Tibial artery (tissue), 4 donors: Measurements from ENCODE around the gene CARD6.
"Not testable (repeated sequence)": the region's sequence is repeated elsewhere in the genome, so short reads cannot be mapped to it uniquely, and the experiment has no call there.

ENCODE experiments used
- DNase-seq, 2 donors: peaks; one replicate each; pipeline ENCODE4 v3.0.0-alpha.2; 2019
- H3K27ac ChIP-seq, 2 donors: fragments of 200-600 bp; sonication (generic) in 1 of 2; 1 replicate in 1 of 2; 2 replicates in 1 of 2; pipeline ENCODE4 v1.5.1; 2018 to 2019; ENCODE audit warnings: mild to moderate bottlenecking in 1 of 2
- H3K27me3 ChIP-seq, 2 donors: fragments of 200-600 bp; sonication (generic) in 1 of 2; one replicate each; pipeline versions ENCODE4 v1.5.1 to v1.6.0; 2016 to 2019
- H3K36me3 ChIP-seq, 3 donors: fragments of 200-600 bp; sonication (generic) in 2 of 3; one replicate each; pipeline ENCODE4 v1.5.1; 2016 to 2019; ENCODE audit warnings: mild to moderate bottlenecking in 2 of 3
- H3K4me1 ChIP-seq, 4 donors: fragments of 200-600 bp; sonication (generic) in 2 of 4; 1 replicate in 3 of 4; 2 replicates in 1 of 4; pipeline ENCODE4 v1.5.1; 2016 to 2019
- H3K4me3 ChIP-seq, 2 donors: fragments of 200-600 bp; sonication (generic) in 1 of 2; 1 replicate in 1 of 2; 2 replicates in 1 of 2; pipeline ENCODE4 v1.5.1; 2018 to 2019; ENCODE audit warnings: mild to moderate bottlenecking in 2 of 2
- H3K9me3 ChIP-seq, 3 donors: fragments of 200-600 bp; sonication (generic) in 1 of 3; one replicate each; pipeline ENCODE4 v1.5.1; 2016 to 2019
- intact Hi-C: fragments of 100-400 bp; cut with DNase I; formaldehyde crosslinking; loops from one replicate; pipeline ENCODE4 v1.15.0; 2023; ENCODE audit warnings: low total_unique reads
- TF ChIP-seq, protein P1 (sequence below), 2 experiments: fragments of 200-600 bp in 1 of 2; fragments of 450-650 bp in 1 of 2; IDR thresholded peaks; one replicate each; pipeline ENCODE4 v1.5.1; 2017 to 2019; ENCODE audit warnings: antibody characterized with exemption in 2 of 2, mild to moderate bottlenecking in 1 of 2, moderate library complexity in 1 of 2

The CARD6 gene, protein sequence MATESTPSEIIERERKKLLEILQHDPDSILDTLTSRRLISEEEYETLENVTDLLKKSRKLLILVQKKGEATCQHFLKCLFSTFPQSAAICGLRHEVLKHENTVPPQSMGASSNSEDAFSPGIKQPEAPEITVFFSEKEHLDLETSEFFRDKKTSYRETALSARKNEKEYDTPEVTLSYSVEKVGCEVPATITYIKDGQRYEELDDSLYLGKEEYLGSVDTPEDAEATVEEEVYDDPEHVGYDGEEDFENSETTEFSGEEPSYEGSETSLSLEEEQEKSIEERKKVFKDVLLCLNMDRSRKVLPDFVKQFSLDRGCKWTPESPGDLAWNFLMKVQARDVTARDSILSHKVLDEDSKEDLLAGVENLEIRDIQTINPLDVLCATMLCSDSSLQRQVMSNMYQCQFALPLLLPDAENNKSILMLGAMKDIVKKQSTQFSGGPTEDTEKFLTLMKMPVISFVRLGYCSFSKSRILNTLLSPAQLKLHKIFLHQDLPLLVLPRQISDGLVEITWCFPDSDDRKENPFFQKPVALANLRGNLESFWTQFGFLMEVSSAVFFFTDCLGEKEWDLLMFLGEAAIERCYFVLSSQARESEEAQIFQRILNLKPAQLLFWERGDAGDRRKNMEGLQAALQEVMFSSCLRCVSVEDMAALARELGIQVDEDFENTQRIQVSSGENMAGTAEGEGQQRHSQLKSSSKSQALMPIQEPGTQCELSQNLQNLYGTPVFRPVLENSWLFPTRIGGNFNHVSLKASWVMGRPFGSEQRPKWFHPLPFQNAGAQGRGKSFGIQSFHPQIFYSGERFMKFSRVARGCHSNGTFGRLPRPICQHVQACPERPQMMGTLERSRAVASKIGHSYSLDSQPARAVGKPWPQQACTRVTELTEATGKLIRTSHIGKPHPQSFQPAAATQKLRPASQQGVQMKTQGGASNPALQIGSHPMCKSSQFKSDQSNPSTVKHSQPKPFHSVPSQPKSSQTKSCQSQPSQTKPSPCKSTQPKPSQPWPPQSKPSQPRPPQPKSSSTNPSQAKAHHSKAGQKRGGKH

DNA sequence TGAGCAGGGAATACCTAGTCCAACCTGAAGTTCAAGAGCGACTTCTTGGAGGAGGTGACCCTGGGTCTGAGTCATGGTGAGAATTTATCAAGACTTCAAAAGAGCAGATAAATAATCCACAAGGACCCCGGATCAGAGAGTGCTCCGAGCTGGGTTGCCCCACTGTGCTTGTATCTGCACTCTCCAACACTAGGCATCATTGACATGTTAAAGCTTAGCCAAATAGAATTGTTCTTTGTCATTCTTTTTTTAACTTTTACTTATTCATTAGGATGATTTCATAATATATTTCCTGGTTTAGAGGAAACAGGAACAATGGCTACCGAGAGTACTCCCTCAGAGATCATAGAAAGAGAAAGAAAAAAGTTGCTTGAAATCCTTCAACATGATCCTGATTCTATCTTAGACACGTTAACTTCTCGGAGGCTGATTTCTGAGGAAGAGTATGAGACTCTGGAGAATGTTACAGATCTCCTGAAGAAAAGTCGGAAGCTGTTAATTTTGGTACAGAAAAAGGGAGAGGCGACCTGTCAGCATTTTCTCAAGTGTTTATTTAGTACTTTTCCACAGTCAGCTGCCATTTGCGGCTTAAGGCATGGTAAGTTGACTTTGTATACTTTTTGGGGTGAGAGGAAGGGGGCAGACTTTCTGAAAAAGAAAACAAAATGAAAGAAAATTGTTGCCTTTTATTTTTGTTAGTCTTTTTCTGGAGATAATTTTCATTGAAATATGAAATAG is at the start of gene CARD6:
Gene CARD6 (plus strand): TSS at position 300 of the 738 bp plus-strand sequence. CDS start 16 bp downstream, at position 316.
- H3K27ac ChIP-seq = peak within 1 kb of the TSS; percentile 42 to 45
- peak within 1 kb of the TSS; percentile 31 to 39 for H3K4me3 ChIP-seq
- DNase-seq = no peak
- no peaks in the 10 kb centered on the region for H3K9me3 ChIP-seq
- peaks cover 0 to under 1% (median 0%) of the 10 kb centered on the region in 4 donors for H3K4me1 ChIP-seq
- TF ChIP-seq, protein P1, sequence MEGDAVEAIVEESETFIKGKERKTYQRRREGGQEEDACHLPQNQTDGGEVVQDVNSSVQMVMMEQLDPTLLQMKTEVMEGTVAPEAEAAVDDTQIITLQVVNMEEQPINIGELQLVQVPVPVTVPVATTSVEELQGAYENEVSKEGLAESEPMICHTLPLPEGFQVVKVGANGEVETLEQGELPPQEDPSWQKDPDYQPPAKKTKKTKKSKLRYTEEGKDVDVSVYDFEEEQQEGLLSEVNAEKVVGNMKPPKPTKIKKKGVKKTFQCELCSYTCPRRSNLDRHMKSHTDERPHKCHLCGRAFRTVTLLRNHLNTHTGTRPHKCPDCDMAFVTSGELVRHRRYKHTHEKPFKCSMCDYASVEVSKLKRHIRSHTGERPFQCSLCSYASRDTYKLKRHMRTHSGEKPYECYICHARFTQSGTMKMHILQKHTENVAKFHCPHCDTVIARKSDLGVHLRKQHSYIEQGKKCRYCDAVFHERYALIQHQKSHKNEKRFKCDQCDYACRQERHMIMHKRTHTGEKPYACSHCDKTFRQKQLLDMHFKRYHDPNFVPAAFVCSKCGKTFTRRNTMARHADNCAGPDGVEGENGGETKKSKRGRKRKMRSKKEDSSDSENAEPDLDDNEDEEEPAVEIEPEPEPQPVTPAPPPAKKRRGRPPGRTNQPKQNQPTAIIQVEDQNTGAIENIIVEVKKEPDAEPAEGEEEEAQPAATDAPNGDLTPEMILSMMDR (IDR thresholded peaks at IDR 0.05) = no peak
- no peaks in the 10 kb centered on the region for H3K36me3 ChIP-seq
- intact Hi-C loops = no loop called here
- H3K27me3 ChIP-seq = peaks cover 0 to 5% of the 10 kb centered on the region in 2 donors

DNA sequence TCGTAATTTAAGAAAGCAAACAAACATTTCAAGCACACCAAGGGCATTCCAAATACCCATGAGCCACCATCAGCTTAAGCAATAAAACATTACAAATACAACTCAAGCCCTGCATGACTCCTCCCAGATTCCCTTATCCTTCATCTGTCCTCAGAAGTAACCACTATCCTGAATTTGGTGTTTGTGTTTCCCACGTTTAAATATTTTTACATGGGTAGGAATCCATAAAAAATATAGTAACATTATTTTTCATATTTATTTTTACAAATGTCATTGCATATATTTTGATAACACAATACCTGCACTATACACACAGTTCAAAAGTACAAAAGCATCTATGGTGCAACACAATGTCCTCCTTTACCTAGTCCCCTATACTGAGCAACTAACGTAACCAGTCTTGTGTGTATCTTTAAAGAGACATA is 49.4 kb upstream of the CARD6 start:
- H3K9me3 ChIP-seq = no peaks in the 10 kb centered on the region
- TF ChIP-seq, protein P1 (IDR thresholded peaks at IDR 0.05) = no peak
- intact Hi-C loops = no loop called here
- H3K27ac ChIP-seq = no peak overlapping the region
- DNase-seq = no peak
- no peaks in the 10 kb centered on the region for H3K27me3 ChIP-seq
- peaks cover 0 to 56% (median 17%) of the 10 kb centered on the region in 4 donors for H3K4me1 ChIP-seq
- no peak overlapping the region for H3K4me3 ChIP-seq
- H3K36me3 ChIP-seq = peaks cover 0 to 7% (median 5%) of the 10 kb centered on the region in 3 donors

DNA sequence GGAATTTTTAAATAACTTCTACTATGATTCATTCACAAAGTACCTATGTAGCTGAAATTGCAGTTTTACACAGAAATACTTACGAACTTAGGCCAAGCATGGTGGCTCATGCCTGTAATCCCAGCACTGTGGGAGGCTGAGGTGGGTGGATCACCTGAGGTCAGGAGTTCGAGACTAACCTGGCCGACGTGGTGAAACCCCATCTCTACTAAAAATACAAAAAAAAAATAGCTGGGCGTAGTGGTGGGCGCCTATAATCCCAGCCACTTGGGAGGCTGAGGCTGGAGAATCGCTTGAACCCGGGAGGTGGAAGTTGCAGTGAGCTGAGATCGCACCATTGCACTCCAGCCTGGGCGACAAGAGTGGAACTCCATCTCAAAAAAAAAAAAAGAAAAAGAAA is 48.5 kb upstream of the CARD6 start:
- H3K4me3 ChIP-seq, DNase-seq, H3K9me3 ChIP-seq, H3K27me3 ChIP-seq, H3K36me3 ChIP-seq, intact Hi-C loops, H3K27ac ChIP-seq: not testable (repeated sequence)
- peaks cover 0 to 56% (median 19%) of the 10 kb centered on the region in 4 donors for H3K4me1 ChIP-seq

DNA sequence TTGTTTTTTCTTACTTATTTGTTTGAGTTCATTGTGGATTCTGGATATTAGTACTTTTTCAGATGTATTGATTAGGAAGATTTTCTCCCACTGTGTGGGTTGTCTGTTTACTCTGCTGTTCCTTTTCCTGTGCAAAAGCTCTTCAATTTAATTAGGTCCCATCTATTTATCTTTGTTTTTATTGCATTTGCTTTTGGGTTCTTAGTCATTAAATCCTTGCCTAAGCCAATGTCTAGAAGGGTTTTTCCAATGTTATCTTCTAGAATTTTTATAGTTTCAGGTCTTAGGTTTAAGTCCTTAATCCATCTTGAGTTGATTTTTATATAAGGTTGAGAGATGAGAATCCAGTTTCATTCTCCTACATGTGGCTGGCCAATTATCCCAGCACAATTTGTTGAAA is 46.8 kb upstream of the CARD6 start:
- peaks cover 0 to 62% (median 23%) of the 10 kb centered on the region in 4 donors for H3K4me1 ChIP-seq
- H3K9me3 ChIP-seq, H3K36me3 ChIP-seq, H3K27ac ChIP-seq, H3K27me3 ChIP-seq, DNase-seq, intact Hi-C loops, H3K4me3 ChIP-seq: not testable (repeated sequence)

DNA sequence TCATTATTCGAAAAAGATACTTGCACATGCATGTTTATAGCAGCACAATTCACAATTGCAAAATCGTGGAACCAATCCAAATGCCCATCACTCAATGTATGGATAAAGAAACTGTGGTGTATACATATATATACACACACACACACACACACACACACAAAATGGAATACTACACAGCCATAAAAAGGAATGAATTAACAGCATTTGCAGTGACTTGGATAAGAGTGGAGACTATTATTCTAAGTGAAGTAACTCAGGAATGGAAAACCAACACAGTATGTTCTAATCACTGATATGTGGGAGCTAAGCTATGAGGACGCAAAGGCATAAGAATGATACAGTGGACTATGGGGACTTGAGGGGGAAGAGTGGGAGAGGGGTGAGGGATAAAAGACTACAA is 46.3 kb upstream of the CARD6 start:
- H3K27me3 ChIP-seq, H3K4me3 ChIP-seq, H3K36me3 ChIP-seq, DNase-seq, intact Hi-C loops, H3K9me3 ChIP-seq, H3K27ac ChIP-seq: not testable (repeated sequence)
- H3K4me1 ChIP-seq = peaks cover 0 to 67% (median 24%) of the 10 kb centered on the region in 4 donors

DNA sequence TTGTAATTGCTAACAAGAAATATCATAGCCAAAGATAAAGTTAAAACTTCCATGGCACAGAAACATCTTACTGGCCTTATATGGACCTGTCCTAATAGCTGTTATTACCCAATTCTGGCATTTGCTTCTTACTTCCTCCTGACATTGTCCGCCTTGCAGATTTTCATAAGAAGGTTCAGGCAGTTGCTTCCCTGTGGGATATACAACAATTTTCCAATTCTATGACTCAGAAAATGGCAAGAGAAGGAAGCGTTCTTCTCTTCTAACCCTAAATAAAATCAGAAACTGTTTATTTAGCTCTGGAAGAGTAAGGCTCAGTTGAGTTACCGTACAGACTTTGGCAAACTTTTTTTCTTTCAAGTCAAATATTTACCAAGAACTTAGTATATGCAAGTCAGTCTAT is 44.7 kb upstream of the CARD6 start:
- TF ChIP-seq, protein P1 (IDR thresholded peaks at IDR 0.05) = no peak
- intact Hi-C loops = no loop called here
- no peaks in the 10 kb centered on the region for H3K27me3 ChIP-seq
- H3K4me1 ChIP-seq = peaks cover 0 to 52% (median 17%) of the 10 kb centered on the region in 4 donors
- H3K36me3 ChIP-seq = no peaks in the 10 kb centered on the region
- peak overlapping the region; percentile 87 to 90 for H3K27ac ChIP-seq
- DNase-seq = no peak
- no peaks in the 10 kb centered on the region for H3K9me3 ChIP-seq
- peak overlapping the region; percentile 63 to 89 for H3K4me3 ChIP-seq
